C4-2B (cell line): ENCODE data around the gene EMP1.

Experiments
- ZFX ChIP-seq: fragments of 450-650 bp; IDR thresholded peaks from 2 replicates; pipeline ENCODE4 v1.6.1; 2017
- TF ChIP-seq, protein P1 (sequence below): fragments of 450-650 bp; conservative IDR thresholded peaks from 2 replicates; pipeline ENCODE4 v1.5.1; 2017; ENCODE audit warnings: mild to moderate bottlenecking

GRCh38 chr12:13195250-13195649, 1.3 kb upstream of the EMP1 start:
- TF ChIP-seq, protein P1, sequence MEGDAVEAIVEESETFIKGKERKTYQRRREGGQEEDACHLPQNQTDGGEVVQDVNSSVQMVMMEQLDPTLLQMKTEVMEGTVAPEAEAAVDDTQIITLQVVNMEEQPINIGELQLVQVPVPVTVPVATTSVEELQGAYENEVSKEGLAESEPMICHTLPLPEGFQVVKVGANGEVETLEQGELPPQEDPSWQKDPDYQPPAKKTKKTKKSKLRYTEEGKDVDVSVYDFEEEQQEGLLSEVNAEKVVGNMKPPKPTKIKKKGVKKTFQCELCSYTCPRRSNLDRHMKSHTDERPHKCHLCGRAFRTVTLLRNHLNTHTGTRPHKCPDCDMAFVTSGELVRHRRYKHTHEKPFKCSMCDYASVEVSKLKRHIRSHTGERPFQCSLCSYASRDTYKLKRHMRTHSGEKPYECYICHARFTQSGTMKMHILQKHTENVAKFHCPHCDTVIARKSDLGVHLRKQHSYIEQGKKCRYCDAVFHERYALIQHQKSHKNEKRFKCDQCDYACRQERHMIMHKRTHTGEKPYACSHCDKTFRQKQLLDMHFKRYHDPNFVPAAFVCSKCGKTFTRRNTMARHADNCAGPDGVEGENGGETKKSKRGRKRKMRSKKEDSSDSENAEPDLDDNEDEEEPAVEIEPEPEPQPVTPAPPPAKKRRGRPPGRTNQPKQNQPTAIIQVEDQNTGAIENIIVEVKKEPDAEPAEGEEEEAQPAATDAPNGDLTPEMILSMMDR: no peak
- TF ChIP-seq ZFX: no peak
